Measurements from ENCODE around the gene ROR2.
A peak's percentile ranks its signal among the peaks of the same experiment; 100 is the strongest.

The ROR2 gene

DNA sequence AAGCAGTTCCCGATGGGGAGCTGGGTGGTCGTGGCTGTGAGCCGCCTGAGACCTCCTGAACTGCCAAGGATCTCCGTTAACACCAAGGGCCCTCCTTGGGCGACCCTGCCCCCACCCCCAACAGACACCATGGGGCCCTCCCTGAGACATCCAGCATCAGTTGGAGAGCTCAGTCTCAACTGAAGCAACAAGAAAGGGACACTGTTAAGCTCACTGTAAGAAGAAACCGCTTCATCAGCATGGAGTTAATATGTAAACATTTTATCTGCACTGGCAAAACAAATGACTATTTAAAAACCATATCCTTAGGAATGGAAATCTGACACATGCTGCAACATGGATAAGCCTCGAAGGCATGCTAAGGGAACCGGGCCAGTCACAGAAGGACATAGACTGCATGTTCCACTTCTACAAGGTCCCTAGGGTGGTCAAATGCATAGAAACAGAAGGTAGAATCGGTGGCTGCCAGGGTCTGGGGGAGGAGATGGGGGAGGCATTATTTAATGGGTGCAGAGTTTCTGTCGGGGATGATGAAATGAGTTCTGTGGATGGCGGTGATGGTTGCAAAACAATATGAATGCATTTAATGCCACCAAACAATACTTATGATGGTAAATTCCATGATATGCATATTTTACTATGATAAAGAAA, 47.4 kb downstream of the ROR2 start:
- ATAC-seq, result no peak

DNA sequence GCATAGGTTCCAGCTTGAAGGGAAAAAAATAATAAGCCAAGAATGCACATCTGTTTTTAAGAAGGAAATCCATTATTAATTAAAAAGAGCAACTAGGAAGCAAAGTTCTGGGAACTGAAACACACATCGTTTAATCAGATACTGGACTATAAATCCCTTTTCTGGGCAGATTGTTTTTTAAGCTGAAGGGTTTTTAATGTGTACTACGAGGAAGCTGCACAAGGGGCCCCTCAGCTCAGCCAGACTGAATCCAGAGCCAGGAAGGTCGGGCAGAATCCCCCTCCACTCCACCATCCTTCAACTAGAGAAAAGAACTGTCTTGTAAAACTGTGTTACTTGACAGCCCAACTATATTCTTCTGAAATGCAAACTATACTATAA, 49.2 kb downstream of the ROR2 start:
- no peak for TF ChIP-seq CSDC2 (CRISPR knock-in tag; IDR thresholded peaks at IDR 0.05)
- TF ChIP-seq ESRRG (CRISPR knock-in tag; IDR thresholded peaks at IDR 0.05), result no peak
- TF ChIP-seq TCF4 (CRISPR knock-in tag; IDR thresholded peaks at IDR 0.05; ENCODE audit: borderline replicate concordance), result 0 out of 2 replicates have a peak, but pooled peaks have one; percentile 29
- TF ChIP-seq, protein P1, sequence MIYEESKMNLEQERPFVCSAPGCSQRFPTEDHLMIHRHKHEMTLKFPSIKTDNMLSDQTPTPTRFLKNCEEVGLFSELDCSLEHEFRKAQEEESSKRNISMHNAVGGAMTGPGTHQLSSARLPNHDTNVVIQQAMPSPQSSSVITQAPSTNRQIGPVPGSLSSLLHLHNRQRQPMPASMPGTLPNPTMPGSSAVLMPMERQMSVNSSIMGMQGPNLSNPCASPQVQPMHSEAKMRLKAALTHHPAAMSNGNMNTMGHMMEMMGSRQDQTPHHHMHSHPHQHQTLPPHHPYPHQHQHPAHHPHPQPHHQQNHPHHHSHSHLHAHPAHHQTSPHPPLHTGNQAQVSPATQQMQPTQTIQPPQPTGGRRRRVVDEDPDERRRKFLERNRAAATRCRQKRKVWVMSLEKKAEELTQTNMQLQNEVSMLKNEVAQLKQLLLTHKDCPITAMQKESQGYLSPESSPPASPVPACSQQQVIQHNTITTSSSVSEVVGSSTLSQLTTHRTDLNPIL (CRISPR knock-in tag; IDR thresholded peaks at IDR 0.05; ENCODE audit: low read depth), result no peak
- TF ChIP-seq RARB (CRISPR knock-in tag; IDR thresholded peaks at IDR 0.05), result no peak
- ATAC-seq, result no peak

More for the DNA sequence above, 47.4 kb downstream of the ROR2 start:
- TF ChIP-seq ZNF565 (CRISPR knock-in tag; conservative IDR thresholded peaks at IDR 0.05; ENCODE audit: low read depth) (no peak), ZFP3 (CRISPR knock-in tag; IDR thresholded peaks at IDR 0.05) (no peak), SNAI2 (CRISPR knock-in tag; IDR thresholded peaks at IDR 0.05) (no peak), ZNF70 (CRISPR knock-in tag; IDR thresholded peaks at IDR 0.05) (no peak), BACH2 (CRISPR knock-in tag; IDR thresholded peaks at IDR 0.05; ENCODE audit: borderline replicate concordance) (no peak)
- TF ChIP-seq, protein P1 (CRISPR knock-in tag; IDR thresholded peaks at IDR 0.05; ENCODE audit: low read depth), result no peak
- TF ChIP-seq, protein P2, sequence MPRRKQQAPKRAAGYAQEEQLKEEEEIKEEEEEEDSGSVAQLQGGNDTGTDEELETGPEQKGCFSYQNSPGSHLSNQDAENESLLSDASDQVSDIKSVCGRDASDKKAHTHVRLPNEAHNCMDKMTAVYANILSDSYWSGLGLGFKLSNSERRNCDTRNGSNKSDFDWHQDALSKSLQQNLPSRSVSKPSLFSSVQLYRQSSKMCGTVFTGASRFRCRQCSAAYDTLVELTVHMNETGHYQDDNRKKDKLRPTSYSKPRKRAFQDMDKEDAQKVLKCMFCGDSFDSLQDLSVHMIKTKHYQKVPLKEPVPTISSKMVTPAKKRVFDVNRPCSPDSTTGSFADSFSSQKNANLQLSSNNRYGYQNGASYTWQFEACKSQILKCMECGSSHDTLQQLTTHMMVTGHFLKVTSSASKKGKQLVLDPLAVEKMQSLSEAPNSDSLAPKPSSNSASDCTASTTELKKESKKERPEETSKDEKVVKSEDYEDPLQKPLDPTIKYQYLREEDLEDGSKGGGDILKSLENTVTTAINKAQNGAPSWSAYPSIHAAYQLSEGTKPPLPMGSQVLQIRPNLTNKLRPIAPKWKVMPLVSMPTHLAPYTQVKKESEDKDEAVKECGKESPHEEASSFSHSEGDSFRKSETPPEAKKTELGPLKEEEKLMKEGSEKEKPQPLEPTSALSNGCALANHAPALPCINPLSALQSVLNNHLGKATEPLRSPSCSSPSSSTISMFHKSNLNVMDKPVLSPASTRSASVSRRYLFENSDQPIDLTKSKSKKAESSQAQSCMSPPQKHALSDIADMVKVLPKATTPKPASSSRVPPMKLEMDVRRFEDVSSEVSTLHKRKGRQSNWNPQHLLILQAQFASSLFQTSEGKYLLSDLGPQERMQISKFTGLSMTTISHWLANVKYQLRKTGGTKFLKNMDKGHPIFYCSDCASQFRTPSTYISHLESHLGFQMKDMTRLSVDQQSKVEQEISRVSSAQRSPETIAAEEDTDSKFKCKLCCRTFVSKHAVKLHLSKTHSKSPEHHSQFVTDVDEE (CRISPR knock-in tag; IDR thresholded peaks at IDR 0.05), result no peak
- TF ChIP-seq, protein P3, sequence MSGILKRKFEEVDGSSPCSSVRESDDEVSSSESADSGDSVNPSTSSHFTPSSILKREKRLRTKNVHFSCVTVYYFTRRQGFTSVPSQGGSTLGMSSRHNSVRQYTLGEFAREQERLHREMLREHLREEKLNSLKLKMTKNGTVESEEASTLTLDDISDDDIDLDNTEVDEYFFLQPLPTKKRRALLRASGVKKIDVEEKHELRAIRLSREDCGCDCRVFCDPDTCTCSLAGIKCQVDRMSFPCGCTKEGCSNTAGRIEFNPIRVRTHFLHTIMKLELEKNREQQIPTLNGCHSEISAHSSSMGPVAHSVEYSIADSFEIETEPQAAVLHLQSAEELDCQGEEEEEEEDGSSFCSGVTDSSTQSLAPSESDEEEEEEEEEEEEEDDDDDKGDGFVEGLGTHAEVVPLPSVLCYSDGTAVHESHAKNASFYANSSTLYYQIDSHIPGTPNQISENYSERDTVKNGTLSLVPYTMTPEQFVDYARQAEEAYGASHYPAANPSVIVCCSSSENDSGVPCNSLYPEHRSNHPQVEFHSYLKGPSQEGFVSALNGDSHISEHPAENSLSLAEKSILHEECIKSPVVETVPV (CRISPR knock-in tag; IDR thresholded peaks at IDR 0.05), result no peak

DNA sequence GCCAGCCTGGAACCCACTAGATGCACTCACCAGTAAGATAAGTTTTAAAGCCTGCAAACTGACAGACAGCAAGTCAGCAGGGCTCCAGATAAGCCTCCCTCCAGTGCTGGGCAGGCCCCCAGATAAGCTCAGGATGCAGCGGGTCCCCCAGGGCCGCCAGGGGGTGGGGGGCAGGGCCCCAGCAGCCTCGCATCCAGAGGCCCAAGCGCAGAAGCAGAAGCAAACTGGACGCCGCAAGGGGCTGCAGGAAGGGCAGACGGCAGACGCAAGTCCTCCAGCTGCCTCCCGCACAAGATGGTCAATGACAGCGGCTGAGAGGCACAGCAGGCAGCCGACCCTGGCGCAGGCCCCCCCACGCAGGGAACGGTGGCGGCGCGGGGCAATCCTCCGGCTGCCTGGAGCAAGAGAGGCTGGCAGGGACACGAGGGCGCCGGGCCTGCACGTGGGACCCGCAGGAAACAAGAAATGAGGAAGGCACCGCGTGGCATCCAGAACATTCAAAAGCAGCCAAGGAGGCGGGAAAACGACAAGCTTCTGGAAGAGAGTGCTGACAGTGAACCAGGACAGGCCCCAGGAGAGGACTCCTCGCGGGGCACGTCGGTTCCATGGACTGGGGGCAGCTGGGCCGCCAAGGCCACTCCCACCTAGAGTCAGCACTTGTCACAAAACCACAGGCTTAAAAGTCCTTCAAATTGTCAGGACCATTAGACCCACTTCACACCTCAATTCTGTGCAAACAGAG, 49.8 kb downstream of the ROR2 start:
- TF ChIP-seq, protein P2 (CRISPR knock-in tag; IDR thresholded peaks at IDR 0.05), result no peak
- TF ChIP-seq ZFP3 (CRISPR knock-in tag; IDR thresholded peaks at IDR 0.05) (no peak), ISL1 (CRISPR knock-in tag; IDR thresholded peaks at IDR 0.05) (no peak), GLIS3 (CRISPR knock-in tag; IDR thresholded peaks at IDR 0.05) (no peak), ESRRG (CRISPR knock-in tag; IDR thresholded peaks at IDR 0.05) (no peak), TOX (CRISPR knock-in tag; IDR thresholded peaks at IDR 0.05; ENCODE audit: borderline replicate concordance) (no peak), ZNF70 (CRISPR knock-in tag; IDR thresholded peaks at IDR 0.05) (no peak), CSDC2 (CRISPR knock-in tag; IDR thresholded peaks at IDR 0.05) (no peak), BACH2 (CRISPR knock-in tag; IDR thresholded peaks at IDR 0.05; ENCODE audit: borderline replicate concordance) (no peak)
- TF ChIP-seq, protein P3 (CRISPR knock-in tag; IDR thresholded peaks at IDR 0.05), result no peak
- TF ChIP-seq, protein P1 (CRISPR knock-in tag; IDR thresholded peaks at IDR 0.05; ENCODE audit: low read depth), result no peak
- peak; percentile 6; the same call in 2 of the 3 replicates for ATAC-seq

Measured in SK-N-SH treated with all-trans-retinoic acid at 6 μM for 48 hours (cell line).